IPS DF 4.7 (cell line): ENCODE measurements around the gene ZNF26.

Experiments
- DNase-seq: peaks from one replicate; pipeline ENCODE4 v3.0.0-alpha.2; 2013; ENCODE audit warnings: low spot score; ENCODE audit errors: extremely low read depth

Gene ZNF26

GRCh38 chr12:133061954-133062353, 75.8 kb downstream of the ZNF26 start:
- no peak for DNase-seq

- no peak for DNase-seq
These were observed 77.4 kb downstream of the ZNF26 start for GRCh38 chr12:133063556-133063955.

- DNase-seq = no peak
These were observed 87.7 kb downstream of the ZNF26 start for GRCh38 chr12:133073836-133074235.
